Sciatic nerve (tissue), 2 donors: ENCODE results near the gene RBMS3. TPM values are rescaled to one million over a fixed set of nuclear protein-coding genes. Genes with fewer than 3 reads are reported as not detected.

ENCODE experiments used
- ATAC-seq: fragments of 200-7000 bp; cut with Tn5 transposase; one replicate; pipeline ENCODE4 v1.9.1; 2020; ENCODE audit warnings: mild to moderate bottlenecking, moderate library complexity
- DNase-seq: peaks from one replicate; pipeline ENCODE4 v3.0.0-alpha.2; 2020; ENCODE audit warnings: low spot score
- intact Hi-C: fragments of 100-400 bp; cut with DNase I; formaldehyde crosslinking; loops from one replicate; pipeline ENCODE4 v1.14.2; 2022
- total RNA-seq: library from RNA; stranded (reverse); fragmentation: NEBNext Ultra II Directional; extraction: Animal tissue kit (Norgen Biotek cat#: 25700); gene quantifications from one replicate; pipeline ENCODE4 v1.2.1, GENCODE V29; 2021
- donor health status: DM: no; HTN: no; CAD: no.
- donor health status: DM: no; HTN: no; CAD: no.

Gene RBMS3
- total RNA-seq, 1 donor from 2014 or later, result 161 TPM

- DNase-seq (no peak), ATAC-seq (no peak)
- intact Hi-C loops, result no loop called here
Measured at GRCh38 chr3:29829340-29829739, 548.5 kb downstream of the RBMS3 start.

- DNase-seq (no peak), ATAC-seq (no peak)
- intact Hi-C loops, result no loop called here
Measured at GRCh38 chr3:29850641-29851040, 569.8 kb downstream of the RBMS3 start.

GRCh38 chr3:29852767-29853166, 571.9 kb downstream of the RBMS3 start:
- intact Hi-C loops, result no loop called here
- DNase-seq (no peak), ATAC-seq (no peak)

GRCh38 chr3:29853841-29854397, 573.0 kb downstream of the RBMS3 start:
- DNase-seq (no peak), ATAC-seq (no peak)
- intact Hi-C loops, result loop anchor here (2.0 kb wide), 1 partner anchor 21 kb away; no protein-coding TSS in a partner anchor

GRCh38 chr3:29854821-29855220, 574.0 kb downstream of the RBMS3 start:
- DNase-seq (no peak), ATAC-seq (no peak)
- intact Hi-C loops, result loop anchor here (2.0 kb wide), 1 partner anchor 20 kb away; no protein-coding TSS in a partner anchor

GRCh38 chr3:29859726-29860270, 578.9 kb downstream of the RBMS3 start:
- ATAC-seq, result no peak

GRCh38 chr3:29864809-29865208, 583.9 kb downstream of the RBMS3 start:
- no peak for DNase-seq
- no peak for ATAC-seq
- intact Hi-C loops, result no loop called here

More at GRCh38 chr3:29859726-29860270, 578.9 kb downstream of the RBMS3 start:
- no peak for DNase-seq
- intact Hi-C loops, result no loop called here

GRCh38 chr3:29868543-29869101, 587.8 kb downstream of the RBMS3 start:
- DNase-seq (no peak), ATAC-seq (no peak)
- intact Hi-C loops, result no loop called here

- no peak for ATAC-seq
- intact Hi-C loops, result no loop called here
- no peak for DNase-seq
Measured at GRCh38 chr3:29870136-29870535, 589.3 kb downstream of the RBMS3 start.

GRCh38 chr3:29871087-29871486, 590.2 kb downstream of the RBMS3 start:
- ATAC-seq, result no peak
- no peak for DNase-seq

GRCh38 chr3:29880809-29881208, 599.9 kb downstream of the RBMS3 start:
- no peak for ATAC-seq
- intact Hi-C loops, result no loop called here
- DNase-seq, result no peak

More at GRCh38 chr3:29871087-29871486, 590.2 kb downstream of the RBMS3 start:
- intact Hi-C loops, result no loop called here

- no peak for ATAC-seq
Measured at GRCh38 chr3:29887451-29887850, 606.6 kb downstream of the RBMS3 start.

GRCh38 chr3:29889215-29889614, 608.3 kb downstream of the RBMS3 start:
- DNase-seq, result no peak
- ATAC-seq, result no peak
- intact Hi-C loops, result no loop called here

More at GRCh38 chr3:29887451-29887850, 606.6 kb downstream of the RBMS3 start:
- intact Hi-C loops, result no loop called here
- no peak for DNase-seq

GRCh38 chr3:29890801-29891200, 609.9 kb downstream of the RBMS3 start:
- intact Hi-C loops, result no loop called here
- DNase-seq (no peak), ATAC-seq (no peak)

GRCh38 chr3:29892976-29893554, 612.2 kb downstream of the RBMS3 start:
- intact Hi-C loops, result no loop called here
- DNase-seq (no peak), ATAC-seq (no peak)

GRCh38 chr3:29896856-29897255, 616.0 kb downstream of the RBMS3 start:
- ATAC-seq (no peak), DNase-seq (no peak)
- intact Hi-C loops, result no loop called here

GRCh38 chr3:29898171-29898965, 617.5 kb downstream of the RBMS3 start:
- intact Hi-C loops, result no loop called here
- DNase-seq, result no peak
- ATAC-seq, result no peak

GRCh38 chr3:29899021-29899420, 618.1 kb downstream of the RBMS3 start:
- ATAC-seq (no peak), DNase-seq (no peak)
- intact Hi-C loops, result no loop called here

- ATAC-seq (no peak), DNase-seq (no peak)
- intact Hi-C loops, result no loop called here
Measured at GRCh38 chr3:29901097-29901496, 620.2 kb downstream of the RBMS3 start.

GRCh38 chr3:29903600-29903999, 622.7 kb downstream of the RBMS3 start:
- intact Hi-C loops, result no loop called here
- no peak for ATAC-seq
- no peak for DNase-seq
